Endodermal cell (in vitro differentiated cells): ENCODE data around the gene AHNAK. TPM values are rescaled to one million over a fixed set of nuclear protein-coding genes. Genes with fewer than 3 reads are reported as not detected.

Experiments
- DNase-seq: peaks from one replicate; pipeline ENCODE4 v3.0.0-alpha.2; 2017
- H3K27ac ChIP-seq: 2 replicates; pipeline ENCODE4 v1.5.1; 2013; ENCODE audit warnings: mild to moderate bottlenecking, low read depth, low read length, moderate library complexity
- H3K27me3 ChIP-seq: 2 replicates; pipeline ENCODE4 v1.6.1; 2013; ENCODE audit warnings: mild to moderate bottlenecking, low read length, moderate library complexity; ENCODE audit not compliant: insufficient read depth, control insufficient read depth, poor library complexity, severe bottlenecking
- H3K36me3 ChIP-seq: 2 replicates; pipeline ENCODE4 v1.7.0; 2013; ENCODE audit warnings: mild to moderate bottlenecking, low read length, moderate library complexity; ENCODE audit not compliant: control insufficient read depth, insufficient read depth
- H3K4me1 ChIP-seq: one replicate; pipeline ENCODE4 v1.7.0; 2013; ENCODE audit warnings: low read length; ENCODE audit not compliant: control insufficient read depth, insufficient read depth
- H3K4me3 ChIP-seq: 2 replicates; pipeline ENCODE4 v1.5.1; 2013; ENCODE audit warnings: mild to moderate bottlenecking, low read length, moderate library complexity
- H3K9ac ChIP-seq: 2 replicates; pipeline ENCODE4 v1.6.1; 2013; ENCODE audit warnings: mild to moderate bottlenecking, low read length, moderate library complexity; ENCODE audit not compliant: poor library complexity, severe bottlenecking; ENCODE audit errors: extremely low read depth
- H3K9me3 ChIP-seq: 2 replicates; pipeline ENCODE4 v1.6.1; 2013; ENCODE audit warnings: mild to moderate bottlenecking, low read length, moderate library complexity; ENCODE audit not compliant: control insufficient read depth
- H3K27ac Mint-ChIP-seq: 2 replicates; pipeline ENCODE4 v1.8.0; 2020; ENCODE audit warnings: mixed read lengths
- H3K27me3 Mint-ChIP-seq: 2 replicates; pipeline ENCODE4 v1.8.0; 2021; ENCODE audit warnings: mild to moderate bottlenecking, mixed read lengths; ENCODE audit not compliant: insufficient read depth
- H3K36me3 Mint-ChIP-seq: 2 replicates; pipeline ENCODE4 v1.8.0; 2020; ENCODE audit warnings: low read depth, mixed read lengths
- H3K4me1 Mint-ChIP-seq: 2 replicates; pipeline ENCODE4 v1.8.0; 2020; ENCODE audit warnings: mixed read lengths
- H3K4me3 Mint-ChIP-seq: 2 replicates; pipeline ENCODE4 v1.8.0; 2020; ENCODE audit warnings: mild to moderate bottlenecking, moderate library complexity, mixed read lengths
- H3K9me3 Mint-ChIP-seq: 2 replicates; pipeline ENCODE4 v1.8.0; 2020; ENCODE audit warnings: mild to moderate bottlenecking, mixed read lengths
- WGBS, 2 experiments: methylation state at CpG; one replicate each; pipeline versions ENCODE4 v1.1.5 to v1.1.7; 2013; ENCODE audit warnings: missing lambda C conversion rate in 2 of 2, mixed read lengths in 1 of 2; ENCODE audit not compliant: insufficient coverage in 1 of 2, insufficient read length in 1 of 2; 5-methylcytosine and 5-hydroxymethylcytosine counted together
- total RNA-seq, 2 donors: library from RNA; stranded (reverse); fragmentation: NEBNext Ultra II Directional in 1 of 2; extraction: Animal tissue kit (Norgen Biotek cat#: 25700) in 1 of 2; gene quantifications; 2 replicates in 1 of 2; 3 replicates in 1 of 2; pipeline ENCODE4 v1.2.1, GENCODE V29; 2021
- TF ChIP-seq, protein P1 (sequence below): fragments of 200-600 bp; sonication (generic); conservative IDR thresholded peaks from 2 replicates; pipeline ENCODE4 v1.5.0; 2021; ENCODE audit warnings: antibody characterized with exemption, mild to moderate bottlenecking

Gene AHNAK
- total RNA-seq, 2 donors from 2014 or later: 109 to 165 TPM

- H3K36me3 Mint-ChIP-seq: no peaks in the 10 kb centered on the region
- 69 to 80% methylated on average over 7 to 9 of the region's 9 CpGs for WGBS, 2 experiments
Observed at GRCh38 chr11:62462508-62462892, 84.1 kb downstream of the AHNAK start.

DNA sequence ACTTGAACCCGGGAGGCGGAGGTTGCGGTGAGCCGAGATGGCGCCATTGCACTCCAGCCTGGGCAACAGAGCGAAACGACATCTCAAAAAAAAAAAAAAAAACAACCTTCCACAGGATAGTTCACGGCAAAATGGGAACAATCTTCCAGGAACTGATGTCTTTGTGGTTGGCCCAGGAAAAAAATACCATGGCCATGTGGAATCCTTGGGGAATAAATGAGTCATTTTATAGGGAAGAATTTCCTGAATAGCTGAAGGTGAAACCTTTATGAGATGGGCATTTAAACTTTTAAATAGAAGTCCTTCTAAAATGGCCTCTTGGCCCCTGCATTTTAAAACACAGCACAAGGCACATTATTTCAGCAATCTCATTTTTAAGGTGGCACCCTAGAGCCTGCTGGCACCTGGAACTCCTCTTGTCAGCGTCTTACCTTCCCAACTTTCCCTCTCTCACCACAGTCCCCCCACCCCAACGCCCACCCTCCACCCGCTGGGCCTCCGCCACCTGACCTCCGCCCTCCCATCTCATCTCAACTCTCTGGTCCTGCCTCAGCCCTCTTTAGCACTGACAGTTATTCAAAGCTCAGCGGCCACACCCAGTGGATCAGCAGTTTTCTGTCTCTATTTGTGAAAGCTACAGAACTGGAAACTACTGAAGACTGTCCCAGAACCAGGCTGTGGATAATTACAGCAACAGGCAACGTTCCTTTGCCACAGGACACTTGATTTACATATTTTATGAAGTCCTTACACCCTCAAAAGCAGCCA lies 84.7 kb downstream of the AHNAK start:
- peaks cover 3% of the 10 kb centered on the region for H3K4me1 ChIP-seq
- H3K27ac ChIP-seq: no peak overlapping the region
- no peaks in the 10 kb centered on the region for H3K9me3 ChIP-seq
- H3K9ac ChIP-seq: no peak overlapping the region
- H3K36me3 ChIP-seq: no peaks in the 10 kb centered on the region
- H3K27me3 ChIP-seq: no peaks in the 10 kb centered on the region
- TF ChIP-seq, protein P1, sequence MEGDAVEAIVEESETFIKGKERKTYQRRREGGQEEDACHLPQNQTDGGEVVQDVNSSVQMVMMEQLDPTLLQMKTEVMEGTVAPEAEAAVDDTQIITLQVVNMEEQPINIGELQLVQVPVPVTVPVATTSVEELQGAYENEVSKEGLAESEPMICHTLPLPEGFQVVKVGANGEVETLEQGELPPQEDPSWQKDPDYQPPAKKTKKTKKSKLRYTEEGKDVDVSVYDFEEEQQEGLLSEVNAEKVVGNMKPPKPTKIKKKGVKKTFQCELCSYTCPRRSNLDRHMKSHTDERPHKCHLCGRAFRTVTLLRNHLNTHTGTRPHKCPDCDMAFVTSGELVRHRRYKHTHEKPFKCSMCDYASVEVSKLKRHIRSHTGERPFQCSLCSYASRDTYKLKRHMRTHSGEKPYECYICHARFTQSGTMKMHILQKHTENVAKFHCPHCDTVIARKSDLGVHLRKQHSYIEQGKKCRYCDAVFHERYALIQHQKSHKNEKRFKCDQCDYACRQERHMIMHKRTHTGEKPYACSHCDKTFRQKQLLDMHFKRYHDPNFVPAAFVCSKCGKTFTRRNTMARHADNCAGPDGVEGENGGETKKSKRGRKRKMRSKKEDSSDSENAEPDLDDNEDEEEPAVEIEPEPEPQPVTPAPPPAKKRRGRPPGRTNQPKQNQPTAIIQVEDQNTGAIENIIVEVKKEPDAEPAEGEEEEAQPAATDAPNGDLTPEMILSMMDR: no peak
- 65 to 70% methylated on average over 8 to 15 of the region's 15 CpGs for WGBS, 2 experiments
- no peak overlapping the region for H3K4me3 ChIP-seq
- no peak for DNase-seq
- H3K4me1 Mint-ChIP-seq: peaks cover 39% of the 10 kb centered on the region
- no peaks in the 10 kb centered on the region for H3K27me3 Mint-ChIP-seq
- H3K36me3 Mint-ChIP-seq: no peaks in the 10 kb centered on the region
- H3K9me3 Mint-ChIP-seq: no peaks in the 10 kb centered on the region
- no peak overlapping the region for H3K4me3 Mint-ChIP-seq
- H3K27ac Mint-ChIP-seq: no peak overlapping the region

More at GRCh38 chr11:62462508-62462892, 84.1 kb downstream of the AHNAK start:
- Mint-ChIP-seq H3K4me1 (peaks cover 38% of the 10 kb centered on the region), H3K4me3 (no peak overlapping the region), H3K9me3 (no peaks in the 10 kb centered on the region), H3K27me3 (no peaks in the 10 kb centered on the region), H3K27ac (no peak overlapping the region)
- no peak overlapping the region for H3K9ac ChIP-seq
- TF ChIP-seq, protein P1: no peak
- no peak overlapping the region for H3K4me3 ChIP-seq
- peaks cover 3% of the 10 kb centered on the region for H3K4me1 ChIP-seq
- H3K9me3 ChIP-seq: no peaks in the 10 kb centered on the region
- no peaks in the 10 kb centered on the region for H3K36me3 ChIP-seq
- no peak overlapping the region for H3K27ac ChIP-seq
- no peak for DNase-seq
- H3K27me3 ChIP-seq: no peaks in the 10 kb centered on the region

GRCh38 chr11:62459080-62459479 lies 87.5 kb downstream of the AHNAK start:
- Mint-ChIP-seq H3K27ac (no peak overlapping the region), H3K36me3 (no peaks in the 10 kb centered on the region), H3K27me3 (no peaks in the 10 kb centered on the region), H3K4me3 (no peak overlapping the region), H3K4me1 (peaks cover 39% of the 10 kb centered on the region), H3K9me3 (peaks cover 15% of the 10 kb centered on the region)
- Histone ChIP-seq H3K36me3 (no peaks in the 10 kb centered on the region), H3K4me3 (no peak overlapping the region), H3K27me3 (no peaks in the 10 kb centered on the region), H3K9ac (no peak overlapping the region), H3K27ac (no peak overlapping the region), H3K4me1 (peaks cover 3% of the 10 kb centered on the region), H3K9me3 (peaks cover 12% of the 10 kb centered on the region)
- TF ChIP-seq, protein P1: no peak
- no peak for DNase-seq
- 86 to 100% methylated on average over 1 of the region's 1 CpG for WGBS, 2 experiments
